Measurements from ENCODE around the gene ISCA1.

ISCA1 gene

DNA sequence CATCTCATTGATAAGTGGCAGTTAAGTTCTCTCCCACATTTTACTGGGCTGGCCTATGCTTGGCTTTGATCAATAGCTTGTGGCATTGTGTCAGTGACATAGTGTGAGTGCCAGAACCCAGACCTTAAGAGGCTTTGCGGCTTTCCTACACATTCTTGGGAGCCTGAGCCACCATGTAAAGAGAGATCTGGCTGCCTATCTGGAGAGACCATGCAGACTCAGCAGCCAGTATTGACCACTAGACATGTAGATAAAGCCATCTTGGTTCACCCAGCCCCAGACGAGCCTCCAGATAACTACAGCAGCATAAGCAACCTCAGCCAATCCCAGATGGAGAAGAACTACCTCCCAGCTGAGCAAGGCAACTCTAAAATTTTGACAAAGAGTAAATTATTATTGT lies 51.5 kb downstream of the ISCA1 start:
- DNase-seq (ENCODE audit: low read depth in 2 of 2) = no peak

- DNase-seq (ENCODE audit: low read depth in 2 of 2) = no peak
Measured at GRCh38 chr9:86222667-86223066, 59.7 kb downstream of the ISCA1 start.

GRCh38 chr9:86219606-86220005 lies 62.7 kb downstream of the ISCA1 start:
- no peak for DNase-seq (ENCODE audit: low read depth in 2 of 2)

DNA sequence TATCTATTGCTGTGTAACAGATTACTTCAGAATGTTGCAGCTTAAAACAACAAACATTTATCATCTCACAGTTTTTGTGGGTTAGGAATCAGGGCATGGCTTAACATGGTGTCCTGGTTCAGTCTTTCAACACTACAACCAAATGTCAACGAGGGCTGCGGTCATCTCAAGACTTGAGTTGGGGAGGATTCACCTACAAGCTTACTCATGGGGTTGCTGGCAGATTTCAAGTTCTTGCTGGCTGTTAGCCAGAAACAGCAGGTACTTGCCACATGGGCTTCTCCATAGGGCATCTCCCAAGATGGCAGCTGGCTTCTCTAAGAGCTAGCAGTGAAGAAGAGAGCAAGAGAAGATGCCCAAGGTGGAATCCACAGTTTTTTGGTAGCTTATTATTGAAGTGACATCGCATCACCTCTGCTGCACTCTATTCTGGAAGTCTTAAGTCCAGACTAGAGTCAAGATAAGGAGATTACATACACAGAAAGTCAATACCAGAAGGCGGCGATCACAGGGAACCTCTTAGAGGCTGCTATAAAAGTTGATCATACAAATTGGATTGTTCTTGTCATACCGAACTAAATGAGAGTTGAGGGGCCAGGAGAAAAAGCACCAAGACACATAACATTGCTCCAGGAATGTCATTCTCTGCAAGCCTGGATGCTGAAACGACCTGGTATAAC lies 65.1 kb downstream of the ISCA1 start:
- no peak for DNase-seq (ENCODE audit: low read depth in 2 of 2)
